ENCODE measurements around the gene CDK8.
"Not testable (repeated sequence)": the region's sequence is repeated elsewhere in the genome, so short reads cannot be mapped to it uniquely, and the experiment has no call there.

CDK8 gene

GRCh38 chr13:26310003-26310402, 56.1 kb downstream of the CDK8 start:
- no peak overlapping the region for H3K4me3 ChIP-seq (ENCODE audit: low read depth, low read length)
- DNase-seq (ENCODE audit: low read depth) = no peak
- no peak for TF ChIP-seq CTCF (IDR thresholded peaks at IDR 0.05; ENCODE audit: insufficient read depth, low read depth, low read length, missing control alignments)

GRCh38 chr13:26310470-26310869, 56.5 kb downstream of the CDK8 start:
- no peak for TF ChIP-seq CTCF (IDR thresholded peaks at IDR 0.05; ENCODE audit: insufficient read depth, low read depth, low read length, missing control alignments)
- no peak overlapping the region for H3K4me3 ChIP-seq (ENCODE audit: low read depth, low read length)
- DNase-seq (ENCODE audit: low read depth) = no peak

- not testable (repeated sequence) for H3K4me3 ChIP-seq (ENCODE audit: low read depth, low read length); DNase-seq (ENCODE audit: low read depth)
These were observed 58.1 kb downstream of the CDK8 start for GRCh38 chr13:26312019-26312418.

GRCh38 chr13:26316095-26316494, 62.2 kb downstream of the CDK8 start:
- DNase-seq (ENCODE audit: low read depth); H3K4me3 ChIP-seq (ENCODE audit: low read depth, low read length): not testable (repeated sequence)

GRCh38 chr13:26320766-26321165, 66.8 kb downstream of the CDK8 start:
- DNase-seq (ENCODE audit: low read depth) = no peak
- no peak overlapping the region for H3K4me3 ChIP-seq (ENCODE audit: low read depth, low read length)
- no peak for TF ChIP-seq CTCF (IDR thresholded peaks at IDR 0.05; ENCODE audit: insufficient read depth, low read depth, low read length, missing control alignments)

DNA sequence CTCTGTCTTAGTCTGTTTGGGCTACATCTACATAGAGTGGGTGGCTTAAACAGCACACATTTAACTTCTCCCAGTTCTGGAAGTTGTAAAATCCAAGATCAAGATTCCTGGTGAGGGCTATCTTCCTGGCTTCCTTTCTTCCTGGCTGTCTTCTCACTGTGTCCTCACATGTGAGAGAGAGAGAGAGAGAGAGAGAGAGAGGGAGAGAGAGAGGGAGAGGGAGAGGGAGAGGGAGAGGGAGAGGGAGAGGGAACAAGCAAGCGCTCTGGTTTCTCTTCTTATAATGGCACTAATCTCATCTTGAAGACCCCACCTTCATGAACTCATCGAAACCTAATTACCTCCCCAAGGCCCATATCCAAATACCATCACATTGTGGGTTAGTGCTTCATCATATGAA, 69.2 kb downstream of the CDK8 start:
- DNase-seq (ENCODE audit: low read depth) = no peak
- H3K4me3 ChIP-seq (ENCODE audit: low read depth, low read length) = no peak overlapping the region
- TF ChIP-seq CTCF (IDR thresholded peaks at IDR 0.05; ENCODE audit: insufficient read depth, low read depth, low read length, missing control alignments) = no peak

DNA sequence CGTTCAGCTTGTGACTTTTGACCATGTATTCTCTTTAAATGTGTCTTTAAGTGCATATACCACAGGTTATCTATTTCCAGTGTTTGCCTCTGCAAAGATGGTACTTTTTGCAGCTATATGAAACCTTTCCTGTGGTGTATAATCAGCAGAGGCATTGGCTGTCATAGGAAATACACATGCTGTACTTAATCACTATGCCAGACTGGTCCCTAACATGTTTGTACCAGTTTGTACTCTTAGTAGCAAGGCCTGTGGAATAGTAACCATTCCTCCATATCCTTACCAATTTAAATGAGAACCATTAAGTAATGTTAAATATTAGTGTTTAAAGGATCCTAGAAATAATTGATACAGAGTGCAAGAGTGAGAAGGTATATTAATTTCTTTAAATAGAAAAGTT, 69.8 kb downstream of the CDK8 start:
- no peak overlapping the region for H3K4me3 ChIP-seq (ENCODE audit: low read depth, low read length)
- TF ChIP-seq CTCF (IDR thresholded peaks at IDR 0.05; ENCODE audit: insufficient read depth, low read depth, low read length, missing control alignments) = no peak

GRCh38 chr13:26324294-26324693, 70.4 kb downstream of the CDK8 start:
- no peak for DNase-seq (ENCODE audit: low read depth)
- H3K4me3 ChIP-seq (ENCODE audit: low read depth, low read length) = no peak overlapping the region
- TF ChIP-seq CTCF (IDR thresholded peaks at IDR 0.05; ENCODE audit: insufficient read depth, low read depth, low read length, missing control alignments) = no peak

More for the DNA sequence above, 69.8 kb downstream of the CDK8 start:
- DNase-seq (ENCODE audit: low read depth) = no peak

Data from GM12865 (cell line).